WERI-Rb-1 (cell line): ENCODE data around the gene NRF1.
A peak's percentile ranks its signal among the peaks of the same experiment; 100 is the strongest.
"Not testable (repeated sequence)": the region's sequence is repeated elsewhere in the genome, so short reads cannot be mapped to it uniquely, and the experiment has no call there.

Experiments
- DNase-seq: peaks from one replicate; pipeline ENCODE4 v3.0.0-alpha.2; 2020
- H3K27ac ChIP-seq: fragments of 250-450 bp; sonication (Bioruptor Pico); 2 replicates; pipeline ENCODE4 v1.5.1; 2020; ENCODE audit warnings: mild to moderate bottlenecking, moderate library complexity
- H3K27me3 ChIP-seq: fragments of 250-450 bp; sonication (Bioruptor Pico); 2 replicates; pipeline ENCODE4 v1.5.1; 2021; ENCODE audit warnings: mild to moderate bottlenecking, low read depth, moderate library complexity; ENCODE audit not compliant: insufficient read depth, severe bottlenecking
- H3K36me3 ChIP-seq: fragments of 250-450 bp; sonication (Bioruptor Pico); 2 replicates; pipeline ENCODE4 v1.5.1; 2020; ENCODE audit warnings: mild to moderate bottlenecking, moderate library complexity
- H3K4me3 ChIP-seq: 2 replicates; pipeline ENCODE4 v1.5.1; 2011; ENCODE audit warnings: low read depth, mild to moderate bottlenecking, control low read depth, low read length
- H3K9me3 ChIP-seq: fragments of 250-450 bp; sonication (Bioruptor Pico); 2 replicates; pipeline ENCODE4 v1.5.1; 2021; ENCODE audit warnings: mild to moderate bottlenecking, moderate library complexity; ENCODE audit not compliant: severe bottlenecking
- TF ChIP-seq, protein P1 (sequence below): IDR thresholded peaks from 2 replicates; pipeline ENCODE4 v1.5.1; 2011; ENCODE audit warnings: low read depth, mild to moderate bottlenecking, control low read depth, inconsistent platforms, low read length

NRF1 gene

GRCh38 chr7:129655811-129656210 lies 44.3 kb downstream of the NRF1 start:
- Histone ChIP-seq H3K9me3 (peaks cover 2% of the 10 kb centered on the region), H3K4me3 (no peak overlapping the region), H3K27ac (no peak overlapping the region), H3K36me3 (peaks cover 33% of the 10 kb centered on the region), H3K27me3 (no peaks in the 10 kb centered on the region)
- DNase-seq: no peak
- TF ChIP-seq, protein P1, sequence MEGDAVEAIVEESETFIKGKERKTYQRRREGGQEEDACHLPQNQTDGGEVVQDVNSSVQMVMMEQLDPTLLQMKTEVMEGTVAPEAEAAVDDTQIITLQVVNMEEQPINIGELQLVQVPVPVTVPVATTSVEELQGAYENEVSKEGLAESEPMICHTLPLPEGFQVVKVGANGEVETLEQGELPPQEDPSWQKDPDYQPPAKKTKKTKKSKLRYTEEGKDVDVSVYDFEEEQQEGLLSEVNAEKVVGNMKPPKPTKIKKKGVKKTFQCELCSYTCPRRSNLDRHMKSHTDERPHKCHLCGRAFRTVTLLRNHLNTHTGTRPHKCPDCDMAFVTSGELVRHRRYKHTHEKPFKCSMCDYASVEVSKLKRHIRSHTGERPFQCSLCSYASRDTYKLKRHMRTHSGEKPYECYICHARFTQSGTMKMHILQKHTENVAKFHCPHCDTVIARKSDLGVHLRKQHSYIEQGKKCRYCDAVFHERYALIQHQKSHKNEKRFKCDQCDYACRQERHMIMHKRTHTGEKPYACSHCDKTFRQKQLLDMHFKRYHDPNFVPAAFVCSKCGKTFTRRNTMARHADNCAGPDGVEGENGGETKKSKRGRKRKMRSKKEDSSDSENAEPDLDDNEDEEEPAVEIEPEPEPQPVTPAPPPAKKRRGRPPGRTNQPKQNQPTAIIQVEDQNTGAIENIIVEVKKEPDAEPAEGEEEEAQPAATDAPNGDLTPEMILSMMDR: no peak

GRCh38 chr7:129657363-129657762 lies 45.8 kb downstream of the NRF1 start:
- TF ChIP-seq, protein P1: no peak
- Histone ChIP-seq H3K27ac (no peak overlapping the region), H3K27me3 (no peaks in the 10 kb centered on the region), H3K9me3 (peaks cover 2% of the 10 kb centered on the region), H3K4me3 (no peak overlapping the region), H3K36me3 (peaks cover 48% of the 10 kb centered on the region)
- no peak for DNase-seq

- not testable (repeated sequence) for H3K27me3 ChIP-seq, DNase-seq, H3K27ac ChIP-seq, H3K9me3 ChIP-seq, H3K4me3 ChIP-seq
- H3K36me3 ChIP-seq: peaks cover 48% of the 10 kb centered on the region
Measured at GRCh38 chr7:129659907-129660306, 48.4 kb downstream of the NRF1 start.

DNA sequence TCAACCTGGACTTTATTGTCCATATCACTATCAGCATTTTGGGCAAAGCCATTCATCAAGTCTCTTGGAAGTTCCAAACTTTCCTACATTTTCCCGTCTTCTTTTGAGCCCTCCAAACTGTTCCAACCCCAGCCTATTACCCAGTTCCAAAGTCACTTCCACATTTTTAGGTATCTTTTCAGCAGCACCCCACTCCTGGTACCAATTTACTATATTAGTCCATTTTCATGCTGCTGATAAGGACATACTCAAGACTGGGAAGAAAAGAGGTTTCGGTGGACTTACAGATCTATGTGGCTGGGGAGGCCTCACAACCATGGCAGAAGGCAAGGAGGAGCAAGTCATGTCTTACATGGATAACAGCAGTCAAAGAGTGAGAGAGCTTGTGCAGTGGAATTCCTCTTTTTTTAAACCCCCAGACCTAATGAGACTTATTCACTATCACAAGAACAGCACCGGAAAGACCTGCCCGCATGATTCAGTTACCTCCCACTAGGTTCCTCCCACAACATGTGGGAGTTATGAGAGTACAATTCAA lies 50.2 kb downstream of the NRF1 start:
- TF ChIP-seq, protein P1: no peak
- no peak for DNase-seq
- H3K27ac ChIP-seq: no peak overlapping the region
- no peaks in the 10 kb centered on the region for H3K27me3 ChIP-seq
- H3K9me3 ChIP-seq: peaks cover 6% of the 10 kb centered on the region
- H3K36me3 ChIP-seq: peaks cover 48% of the 10 kb centered on the region
- H3K4me3 ChIP-seq: no peak overlapping the region

- H3K9me3 ChIP-seq, H3K27me3 ChIP-seq, H3K27ac ChIP-seq, H3K4me3 ChIP-seq, DNase-seq: not testable (repeated sequence)
- H3K36me3 ChIP-seq: peaks cover 37% of the 10 kb centered on the region
Measured at GRCh38 chr7:129663240-129663639, 51.7 kb downstream of the NRF1 start.

GRCh38 chr7:129664029-129665012 lies 52.8 kb downstream of the NRF1 start:
- TF ChIP-seq, protein P1: peak; percentile 46; the same call in 1 of the 2 replicates
- H3K4me3 ChIP-seq: no peak overlapping the region
- peak; percentile 17 for DNase-seq
- H3K9me3 ChIP-seq: peaks cover 6% of the 10 kb centered on the region
- H3K36me3 ChIP-seq: peaks cover 28% of the 10 kb centered on the region
- no peaks in the 10 kb centered on the region for H3K27me3 ChIP-seq
- H3K27ac ChIP-seq: no peak overlapping the region
